HEK293 (cell line): ENCODE measurements around the gene SLC25A19.

Source experiments
- CTCF ChIP-seq: fragments of 450-650 bp; formaldehyde crosslinking; IDR thresholded peaks from 2 replicates; pipeline ENCODE4 v1.5.1; 2016; ENCODE audit warnings: missing biosample characterization, missing genetic modification characterization
- YY1 ChIP-seq: fragments of 450-650 bp; formaldehyde crosslinking; IDR thresholded peaks from 2 replicates; pipeline ENCODE4 v1.5.1; 2018; ENCODE audit warnings: missing biosample characterization, missing genetic modification characterization
- ZBTB6 ChIP-seq: fragments of 450-650 bp; formaldehyde crosslinking; IDR thresholded peaks from 2 replicates; pipeline ENCODE4 v1.5.1; 2017; ENCODE audit warnings: missing biosample characterization, missing genetic modification characterization
- ZNF274 ChIP-seq, 2 experiments: fragments of 200-500 bp in 1 of 2; fragments of 450-650 bp in 1 of 2; sonication (Bioruptor generic) in 1 of 2; formaldehyde crosslinking in 1 of 2; IDR thresholded peaks; 2 replicates each; pipeline versions ENCODE4 v1.5.1 to v1.6.1; 2014 to 2016; ENCODE audit warnings: borderline replicate concordance in 1 of 2, inconsistent platforms in 1 of 2, low read length in 1 of 2, missing biosample characterization in 1 of 2, missing genetic modification characterization in 1 of 2
- ZNF558 ChIP-seq: fragments of 450-650 bp; formaldehyde crosslinking; IDR thresholded peaks from 2 replicates; pipeline ENCODE4 v1.5.1; 2016; ENCODE audit warnings: missing biosample characterization, missing genetic modification characterization
- ZNF626 ChIP-seq: fragments of 450-650 bp; sonication (Bioruptor Pico); formaldehyde crosslinking; IDR thresholded peaks from 2 replicates; pipeline ENCODE4 v1.5.1; 2018; ENCODE audit warnings: missing biosample characterization, missing genetic modification characterization, inconsistent platforms
- ZNF792 ChIP-seq: fragments of 450-650 bp; formaldehyde crosslinking; IDR thresholded peaks from 2 replicates; pipeline ENCODE4 v1.5.1; 2016; ENCODE audit warnings: missing biosample characterization, missing genetic modification characterization

- TF ChIP-seq CTCF (tag by site-specific recombination) (peak; percentile 93), YY1 (tag by site-specific recombination) (no peak), ZNF274 (IDR thresholded peaks at IDR 0.05; ENCODE audit: low read length) (no peak), ZNF274 (tag by site-specific recombination; IDR thresholded peaks at IDR 0.05; ENCODE audit: borderline replicate concordance) (no peak), ZNF792 (tag by site-specific recombination) (no peak), ZNF558 (tag by site-specific recombination) (no peak), ZNF626 (tag by site-specific recombination) (no peak), ZBTB6 (tag by site-specific recombination) (no peak)
Measured at GRCh38 chr17:75240394-75241142, 48.7 kb downstream of the SLC25A19 start.
